Endothelial cell of umbilical vein (primary cell): ENCODE measurements around the gene ATN1.

Experiments
- EZH2 ChIP-seq: IDR thresholded peaks from 2 replicates; pipeline ENCODE4 v1.6.1; 2012; ENCODE audit warnings: borderline replicate concordance, low read depth, mild to moderate bottlenecking, moderate library complexity, low read length, inconsistent platforms; ENCODE audit not compliant: severe bottlenecking
- POLR2A ChIP-seq: IDR thresholded peaks from 2 replicates; pipeline ENCODE4 v1.6.1; 2012; ENCODE audit warnings: low read depth, mild to moderate bottlenecking, control low read depth, low read length
- POLR2AphosphoS5 ChIP-seq: IDR thresholded peaks from 2 replicates; pipeline ENCODE4 v1.6.1; 2012; ENCODE audit warnings: low read depth, mild to moderate bottlenecking, control low read depth, low read length, moderate library complexity; ENCODE audit not compliant: insufficient read depth
- TF ChIP-seq, protein P1 (sequence below), 2 donors: IDR thresholded peaks; 1 replicate in 1 of 2; 2 replicates in 1 of 2; pipeline ENCODE4 v1.5.1; 2011; ENCODE audit warnings: low read length in 2 of 2, mild to moderate bottlenecking in 2 of 2, moderate library complexity in 2 of 2, control low read depth in 1 of 2, inconsistent platforms in 1 of 2, low read depth in 1 of 2; ENCODE audit not compliant: insufficient read depth in 1 of 2; ENCODE audit errors: extremely low read depth in 1 of 2
- TF ChIP-seq, protein P2 (sequence below): IDR thresholded peaks from 2 replicates; pipeline ENCODE4 v1.6.1; 2011; ENCODE audit not compliant: insufficient read depth, insufficient read length

DNA sequence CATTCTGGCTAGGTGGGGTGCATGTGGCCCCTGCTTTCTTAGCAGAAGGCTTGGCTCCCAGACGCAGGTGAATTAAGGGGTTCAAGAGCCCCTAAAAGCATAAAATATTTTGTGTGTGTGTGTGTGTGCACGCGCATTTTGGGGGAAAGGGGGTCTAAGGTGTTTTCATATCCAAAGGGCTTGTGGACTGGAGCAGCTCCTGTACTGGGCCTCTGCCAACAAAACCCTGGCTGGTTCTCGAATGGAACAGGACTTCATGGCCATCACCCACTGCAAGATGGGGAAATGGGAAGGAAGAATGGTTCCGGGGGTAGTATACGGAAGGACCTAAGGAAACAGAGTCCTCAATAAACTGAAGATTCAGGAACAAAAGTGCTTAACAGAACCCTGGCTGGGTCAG lies 3.9 kb upstream of the ATN1 start:
- TF ChIP-seq POLR2A: no peak
- TF ChIP-seq, protein P1, sequence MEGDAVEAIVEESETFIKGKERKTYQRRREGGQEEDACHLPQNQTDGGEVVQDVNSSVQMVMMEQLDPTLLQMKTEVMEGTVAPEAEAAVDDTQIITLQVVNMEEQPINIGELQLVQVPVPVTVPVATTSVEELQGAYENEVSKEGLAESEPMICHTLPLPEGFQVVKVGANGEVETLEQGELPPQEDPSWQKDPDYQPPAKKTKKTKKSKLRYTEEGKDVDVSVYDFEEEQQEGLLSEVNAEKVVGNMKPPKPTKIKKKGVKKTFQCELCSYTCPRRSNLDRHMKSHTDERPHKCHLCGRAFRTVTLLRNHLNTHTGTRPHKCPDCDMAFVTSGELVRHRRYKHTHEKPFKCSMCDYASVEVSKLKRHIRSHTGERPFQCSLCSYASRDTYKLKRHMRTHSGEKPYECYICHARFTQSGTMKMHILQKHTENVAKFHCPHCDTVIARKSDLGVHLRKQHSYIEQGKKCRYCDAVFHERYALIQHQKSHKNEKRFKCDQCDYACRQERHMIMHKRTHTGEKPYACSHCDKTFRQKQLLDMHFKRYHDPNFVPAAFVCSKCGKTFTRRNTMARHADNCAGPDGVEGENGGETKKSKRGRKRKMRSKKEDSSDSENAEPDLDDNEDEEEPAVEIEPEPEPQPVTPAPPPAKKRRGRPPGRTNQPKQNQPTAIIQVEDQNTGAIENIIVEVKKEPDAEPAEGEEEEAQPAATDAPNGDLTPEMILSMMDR (IDR thresholded peaks at IDR 0.05; ENCODE audit: extremely low read depth in 1 of 2, insufficient read depth in 1 of 2, low read depth in 1 of 2, low read length in 2 of 2): no peak
- TF ChIP-seq EZH2: no peak
- TF ChIP-seq POLR2AphosphoS5: no peak
- TF ChIP-seq, protein P2, sequence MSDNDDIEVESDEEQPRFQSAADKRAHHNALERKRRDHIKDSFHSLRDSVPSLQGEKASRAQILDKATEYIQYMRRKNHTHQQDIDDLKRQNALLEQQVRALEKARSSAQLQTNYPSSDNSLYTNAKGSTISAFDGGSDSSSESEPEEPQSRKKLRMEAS: no peak
